HG03045 (cell line): ENCODE data around the gene PHRF1.

Source experiments
- ATAC-seq: cut with Tn5 transposase; IDR thresholded peaks from one replicate; pipeline ENCODE4 v1.9.1; 2021; ENCODE audit warnings: mild to moderate bottlenecking, moderate library complexity; ENCODE audit not compliant: unreplicated experiment

The PHRF1 gene

GRCh38 chr11:537622-538430 lies 38.4 kb upstream of the PHRF1 start:
- ATAC-seq, result no peak

- ATAC-seq, result no peak
Measured at GRCh38 chr11:538431-539051, 37.7 kb upstream of the PHRF1 start.

- no peak for ATAC-seq
Measured at GRCh38 chr11:539971-540481, 36.2 kb upstream of the PHRF1 start.

- ATAC-seq, result no peak
Measured at GRCh38 chr11:540583-541432, 35.5 kb upstream of the PHRF1 start.

GRCh38 chr11:541433-541885 lies 34.8 kb upstream of the PHRF1 start:
- no peak for ATAC-seq

- ATAC-seq, result no peak
Measured at GRCh38 chr11:544817-545166, 31.5 kb upstream of the PHRF1 start.

- no peak for ATAC-seq
Measured at GRCh38 chr11:545171-545570, 31.1 kb upstream of the PHRF1 start.

- no peak for ATAC-seq
Measured at GRCh38 chr11:548700-549603, 27.3 kb upstream of the PHRF1 start.

GRCh38 chr11:550021-550745 lies 26.1 kb upstream of the PHRF1 start:
- ATAC-seq, result no peak

- ATAC-seq, result no peak
Measured at GRCh38 chr11:550746-551085, 25.6 kb upstream of the PHRF1 start.

GRCh38 chr11:551131-551530 lies 25.1 kb upstream of the PHRF1 start:
- ATAC-seq, result no peak

GRCh38 chr11:551596-551995 lies 24.7 kb upstream of the PHRF1 start:
- ATAC-seq, result no peak

- no peak for ATAC-seq
Measured at GRCh38 chr11:553083-553987, 22.9 kb upstream of the PHRF1 start.

- no peak for ATAC-seq
Measured at GRCh38 chr11:553988-554340, 22.3 kb upstream of the PHRF1 start.

- no peak for ATAC-seq
Measured at GRCh38 chr11:554428-555226, 21.6 kb upstream of the PHRF1 start.

- no peak for ATAC-seq
Measured at GRCh38 chr11:555227-555779, 21.0 kb upstream of the PHRF1 start.

- ATAC-seq, result no peak
Measured at GRCh38 chr11:555780-556661, 20.2 kb upstream of the PHRF1 start.
